ENCODE measurements around the gene DPYD.

The DPYD gene

GRCh38 chr1:97837161-97837560 lies 83.7 kb downstream of the DPYD start:
- DNase-seq (ENCODE audit: low spot score): no peak

GRCh38 chr1:97834899-97835298 lies 85.9 kb downstream of the DPYD start:
- DNase-seq (ENCODE audit: low spot score): no peak

GRCh38 chr1:97833881-97834280 lies 87.0 kb downstream of the DPYD start:
- DNase-seq (ENCODE audit: low spot score): no peak

- peak; percentile 13 for DNase-seq (ENCODE audit: low spot score)
Observed at GRCh38 chr1:97832481-97832880, 88.4 kb downstream of the DPYD start.

- DNase-seq (ENCODE audit: low spot score): no peak
Observed at GRCh38 chr1:97827887-97828286, 92.9 kb downstream of the DPYD start.

DNA sequence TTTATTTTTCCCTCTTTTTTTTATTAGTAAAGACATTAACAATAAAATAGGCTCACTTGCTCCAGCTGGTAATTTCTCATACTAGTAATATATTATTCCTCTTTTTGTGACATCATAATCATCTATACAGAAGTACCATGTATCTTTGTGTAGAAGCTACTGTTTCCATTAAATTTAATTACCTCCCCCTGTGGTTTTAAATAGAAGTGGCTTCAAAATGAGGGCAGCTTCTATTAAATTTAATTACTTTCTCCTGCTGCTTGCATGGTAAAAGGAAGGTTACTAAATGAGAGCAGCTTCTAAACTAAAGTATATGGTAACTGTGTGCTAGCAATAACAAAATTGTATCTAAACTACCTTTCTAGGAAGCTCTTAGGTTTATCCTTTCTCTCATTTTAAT lies 94.0 kb downstream of the DPYD start:
- DNase-seq (ENCODE audit: low spot score): no peak

GRCh38 chr1:97824624-97825023 lies 96.2 kb downstream of the DPYD start:
- DNase-seq (ENCODE audit: low spot score): no peak

DNA sequence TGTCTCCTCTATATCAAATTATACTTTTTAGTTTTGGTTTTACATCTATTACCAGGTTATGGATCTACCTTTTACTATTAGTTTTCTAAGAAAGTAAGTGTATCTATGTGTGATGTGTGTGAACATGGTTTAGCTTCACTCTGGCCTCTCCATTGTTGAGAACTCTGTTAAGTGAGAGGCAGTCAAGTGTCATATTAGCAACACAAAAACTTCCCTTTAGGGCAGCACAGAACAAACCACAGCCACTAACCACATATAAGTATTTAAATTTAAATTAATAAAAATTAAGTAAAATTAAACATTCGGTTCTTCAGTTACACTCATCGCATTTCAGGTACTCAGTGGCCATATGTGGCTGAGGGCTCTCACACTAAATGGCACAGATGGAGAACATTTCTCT lies 96.6 kb downstream of the DPYD start:
- no peak for DNase-seq (ENCODE audit: low spot score)

- peak; percentile 2 for DNase-seq (ENCODE audit: low spot score)
Observed at GRCh38 chr1:97820470-97821188, 100.2 kb downstream of the DPYD start.

- no peak for DNase-seq (ENCODE audit: low spot score)
Observed at GRCh38 chr1:97816927-97817326, 103.9 kb downstream of the DPYD start.

DNA sequence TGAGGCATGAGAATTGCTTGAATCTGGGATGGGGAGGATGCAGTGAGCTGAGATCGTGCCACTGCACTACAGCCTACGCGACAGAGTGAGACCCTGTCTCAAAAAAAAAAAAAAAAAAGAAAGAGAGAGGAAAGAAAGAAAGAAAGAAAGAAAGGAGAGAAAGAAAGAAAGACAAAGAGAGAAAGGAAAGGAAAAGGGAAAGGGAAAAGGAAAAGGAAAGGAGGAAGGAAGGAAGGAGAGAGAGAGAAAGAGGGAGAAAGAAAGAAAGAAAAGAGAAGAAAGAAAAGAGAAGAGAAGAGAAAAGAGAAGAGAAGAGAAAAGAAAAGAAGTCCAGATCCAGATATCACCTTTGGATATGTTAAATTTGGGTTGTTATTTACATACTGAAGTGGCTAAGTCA lies 106.0 kb downstream of the DPYD start:
- no peak for DNase-seq (ENCODE audit: low spot score)

DNA sequence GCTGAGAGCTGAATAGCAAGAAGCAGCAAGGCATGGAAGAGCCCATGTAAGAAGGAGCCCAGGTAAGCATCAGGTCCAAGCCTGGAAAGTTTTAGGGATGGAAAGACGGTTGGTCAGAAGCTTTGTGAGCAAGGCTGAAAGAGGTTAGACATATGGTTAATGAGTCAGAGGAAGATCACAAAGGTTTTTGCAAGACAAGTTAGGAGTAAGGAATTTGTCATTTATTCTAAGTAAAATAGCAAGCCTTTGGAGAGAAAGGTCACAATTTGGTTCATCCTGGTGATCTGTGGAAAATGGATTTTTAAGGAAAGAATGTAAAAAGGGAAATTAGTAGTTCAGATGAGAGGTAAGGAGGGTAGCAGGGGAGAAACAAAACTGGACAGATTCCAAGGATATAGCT lies 106.7 kb downstream of the DPYD start:
- DNase-seq (ENCODE audit: low spot score): peak; percentile 1

DNA sequence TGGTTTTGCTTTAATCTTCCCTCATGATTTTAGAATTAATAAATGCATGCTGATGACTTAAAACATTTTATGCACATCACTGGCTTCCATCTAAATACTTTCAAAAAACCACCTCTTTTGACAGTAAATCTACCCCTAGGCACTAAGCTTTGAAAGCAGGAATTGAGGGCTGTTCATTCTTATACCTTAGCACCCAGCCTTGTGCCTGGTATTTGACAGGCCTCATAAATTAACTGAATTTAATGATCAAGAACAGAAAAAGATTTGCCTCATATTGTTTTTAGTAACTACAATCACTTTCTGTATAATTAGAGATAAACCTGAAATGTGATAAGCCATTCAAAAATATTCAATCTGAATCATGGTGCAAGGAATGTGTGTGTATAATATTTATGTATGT lies 108.8 kb downstream of the DPYD start:
- DNase-seq (ENCODE audit: low spot score): no peak

GRCh38 chr1:97806996-97807520 lies 113.8 kb downstream of the DPYD start:
- DNase-seq (ENCODE audit: low spot score): no peak

DNA sequence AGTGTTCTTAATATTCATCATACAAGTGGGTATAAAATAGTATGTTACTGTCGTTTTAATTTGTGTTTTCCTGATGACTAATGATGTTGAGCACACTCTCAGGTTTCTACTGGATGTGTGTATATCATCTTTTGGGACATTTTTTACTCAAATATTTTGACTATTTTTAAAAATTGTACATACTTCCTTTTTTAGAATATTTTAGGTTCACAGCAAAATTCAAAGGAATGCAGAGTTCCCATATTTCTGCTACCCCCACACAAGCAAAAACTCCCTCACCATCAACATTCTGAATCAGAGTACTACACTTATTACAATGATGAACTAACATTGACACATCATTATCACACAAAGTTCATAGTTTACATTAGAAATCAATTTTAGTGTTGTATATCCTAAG lies 114.5 kb downstream of the DPYD start:
- DNase-seq (ENCODE audit: low spot score): no peak

GRCh38 chr1:97805093-97805492 lies 115.7 kb downstream of the DPYD start:
- DNase-seq (ENCODE audit: low spot score): no peak

DNA sequence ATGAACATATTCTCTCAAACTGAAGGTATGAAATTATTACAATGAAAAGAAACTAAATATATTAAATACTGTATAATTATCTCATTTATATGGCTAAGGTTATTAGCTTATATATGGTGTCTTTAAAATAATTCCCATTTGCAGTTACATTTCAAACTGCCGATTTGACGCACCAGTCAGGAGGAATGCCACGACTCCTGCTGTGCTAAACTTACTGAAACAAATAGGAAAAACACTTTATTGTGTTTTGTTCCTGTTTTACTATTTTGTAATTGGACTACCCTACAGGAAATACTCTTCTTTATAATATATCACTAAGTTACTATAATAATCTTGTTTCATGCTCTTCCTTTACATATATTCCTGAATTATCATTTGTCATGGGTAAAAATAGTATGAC lies 117.8 kb downstream of the DPYD start:
- DNase-seq (ENCODE audit: low spot score): no peak

GRCh38 chr1:97802011-97802410 lies 118.8 kb downstream of the DPYD start:
- DNase-seq (ENCODE audit: low spot score): no peak

GRCh38 chr1:97797403-97798183 lies 123.2 kb downstream of the DPYD start:
- DNase-seq (ENCODE audit: low spot score): no peak

DNA sequence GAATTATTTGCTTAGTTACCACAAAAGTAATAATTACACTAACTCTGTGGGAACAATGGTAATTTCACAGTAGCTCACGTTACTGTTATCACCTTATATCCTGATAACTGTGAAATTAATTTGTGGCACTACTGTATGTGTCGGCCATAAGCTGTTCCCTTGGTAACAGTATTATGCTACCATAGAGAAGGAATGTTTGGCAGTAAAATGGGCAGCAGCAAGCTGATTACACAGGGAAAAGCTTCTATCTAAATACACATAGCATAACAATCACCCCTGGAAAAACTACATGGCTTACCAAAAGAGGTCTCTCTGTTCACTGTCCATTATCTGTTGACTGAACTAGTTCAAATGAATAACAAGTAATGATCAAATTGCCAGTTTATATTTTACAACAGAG lies 124.1 kb downstream of the DPYD start:
- DNase-seq (ENCODE audit: low spot score): no peak

- no peak for DNase-seq (ENCODE audit: low spot score)
Observed at GRCh38 chr1:97792655-97793054, 128.2 kb downstream of the DPYD start.

DNA sequence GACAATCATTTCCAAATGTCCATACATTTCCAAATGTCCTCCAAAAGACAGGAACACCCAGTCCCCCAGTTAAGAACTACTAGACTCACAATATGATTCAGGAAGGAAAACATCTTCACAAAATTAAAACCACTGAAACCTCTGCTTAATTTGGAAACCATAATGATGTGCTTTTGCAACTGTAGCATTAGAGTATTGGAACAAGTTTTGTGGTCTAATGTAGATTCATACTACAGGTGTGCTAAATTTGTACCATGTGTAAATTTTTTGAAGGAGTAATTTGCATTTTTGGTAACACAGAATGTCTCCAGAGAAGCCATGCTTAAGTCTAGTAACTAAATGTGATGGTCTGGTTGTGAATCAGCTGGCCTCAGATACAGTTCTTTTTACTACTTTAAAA lies 129.6 kb downstream of the DPYD start:
- DNase-seq (ENCODE audit: low spot score): no peak

- no peak for DNase-seq (ENCODE audit: low spot score)
Observed at GRCh38 chr1:97787231-97787630, 133.6 kb downstream of the DPYD start.

DNA sequence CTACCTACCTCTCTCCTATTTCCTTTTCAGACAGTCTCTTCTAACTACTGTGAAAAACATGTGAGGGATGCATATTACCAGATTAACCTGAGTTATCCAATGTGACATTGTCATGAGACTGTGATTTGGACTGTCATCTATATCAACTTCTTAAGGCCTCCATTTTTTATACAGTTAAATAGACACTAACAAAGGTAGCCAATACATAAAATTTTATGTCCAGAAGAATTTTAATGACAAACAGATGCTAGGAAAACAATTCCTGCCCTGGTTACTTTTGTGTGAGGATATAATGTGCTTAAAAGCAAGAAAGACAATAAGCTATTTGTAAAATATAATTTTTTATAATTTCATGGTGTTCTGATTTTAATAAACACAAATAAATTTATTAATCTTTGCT lies 136.2 kb downstream of the DPYD start:
- DNase-seq (ENCODE audit: low spot score): no peak

Data from COLO829 (cell line).